Erythroblast (primary cell): ENCODE data around the gene PLCB4.

Experiments
- DNase-seq, 2 experiments: peaks; one replicate each; lab custom pipeline; 2025; lab: John Stamatoyannopoulos, UW
- GATA1 ChIP-seq: IDR thresholded peaks from 2 replicates; pipeline ENCODE4 v1.6.1; 2011; ENCODE audit warnings: low read depth, mild to moderate bottlenecking, control low read depth, low read length, moderate library complexity
- POLR2A ChIP-seq: IDR thresholded peaks from 2 replicates; pipeline ENCODE4 v1.6.1; 2011; ENCODE audit warnings: mild to moderate bottlenecking, low read length

PLCB4 gene

GRCh38 chr20:9301129-9302090, 232.5 kb downstream of the PLCB4 start:
- TF ChIP-seq GATA1 = no peak
- DNase-seq = no peak

GRCh38 chr20:9302091-9302462, 233.2 kb downstream of the PLCB4 start:
- no peak for DNase-seq
- TF ChIP-seq POLR2A = no peak
- no peak for TF ChIP-seq GATA1

GRCh38 chr20:9306521-9306920, 237.6 kb downstream of the PLCB4 start:
- TF ChIP-seq POLR2A = no peak
- TF ChIP-seq GATA1 = no peak
- DNase-seq = no peak

GRCh38 chr20:9308056-9308455, 239.2 kb downstream of the PLCB4 start:
- DNase-seq = no peak
- no peak for TF ChIP-seq POLR2A
- no peak for TF ChIP-seq GATA1

GRCh38 chr20:9311132-9311531, 242.2 kb downstream of the PLCB4 start:
- TF ChIP-seq GATA1 (no peak), POLR2A (no peak)
- DNase-seq = no peak

- DNase-seq = no peak
Observed at GRCh38 chr20:9319687-9320384, 250.9 kb downstream of the PLCB4 start.

GRCh38 chr20:9321007-9321406, 252.1 kb downstream of the PLCB4 start:
- no peak for DNase-seq
- no peak for TF ChIP-seq GATA1
- TF ChIP-seq POLR2A = no peak

More at GRCh38 chr20:9319687-9320384, 250.9 kb downstream of the PLCB4 start:
- TF ChIP-seq GATA1 (no peak), POLR2A (no peak)

- TF ChIP-seq GATA1 = no peak
- TF ChIP-seq POLR2A = no peak
- DNase-seq = no peak
Observed at GRCh38 chr20:9322661-9323060, 253.8 kb downstream of the PLCB4 start.

- DNase-seq = no peak
- TF ChIP-seq POLR2A (no peak), GATA1 (no peak)
Observed at GRCh38 chr20:9323622-9324021, 254.7 kb downstream of the PLCB4 start.

- no peak for TF ChIP-seq GATA1
- TF ChIP-seq POLR2A = no peak
- DNase-seq = no peak
Observed at GRCh38 chr20:9329355-9330101, 260.6 kb downstream of the PLCB4 start.

- TF ChIP-seq POLR2A (no peak), GATA1 (no peak)
- no peak for DNase-seq
Observed at GRCh38 chr20:9330151-9330550, 261.3 kb downstream of the PLCB4 start.

- no peak for TF ChIP-seq GATA1
- no peak for TF ChIP-seq POLR2A
Observed at GRCh38 chr20:9331707-9332435, 263.0 kb downstream of the PLCB4 start.

More at GRCh38 chr20:9331707-9332435, 263.0 kb downstream of the PLCB4 start:
- no peak for DNase-seq
